NOMO-1 (cell line): ENCODE measurements around the gene MCU.
"Not testable (repeated sequence)": the region's sequence is repeated elsewhere in the genome, so short reads cannot be mapped to it uniquely, and the experiment has no call there.

Experiments used
- DNase-seq, 2 experiments: peaks; one replicate each; lab custom pipeline; 2025; ENCODE audit not compliant: unreplicated experiment in 2 of 2; lab: John Stamatoyannopoulos, UW

Gene MCU

GRCh38 chr10:72728462-72728861 lies 36.5 kb downstream of the MCU start:
- no peak for DNase-seq

GRCh38 chr10:72729528-72729927 lies 37.6 kb downstream of the MCU start:
- DNase-seq, result no peak

GRCh38 chr10:72730479-72730878 lies 38.5 kb downstream of the MCU start:
- no peak for DNase-seq

GRCh38 chr10:72731916-72732419 lies 40.0 kb downstream of the MCU start:
- no peak for DNase-seq

GRCh38 chr10:72732521-72732920 lies 40.6 kb downstream of the MCU start:
- DNase-seq, result no peak

GRCh38 chr10:72733989-72734388 lies 42.0 kb downstream of the MCU start:
- no peak for DNase-seq

GRCh38 chr10:72735288-72735936 lies 43.5 kb downstream of the MCU start:
- no peak for DNase-seq

GRCh38 chr10:72736176-72736827 lies 44.4 kb downstream of the MCU start:
- DNase-seq, result no peak

GRCh38 chr10:72736828-72737220 lies 44.9 kb downstream of the MCU start:
- DNase-seq, result no peak

- not testable (repeated sequence) for DNase-seq
Observed at GRCh38 chr10:72737357-72737756, 45.4 kb downstream of the MCU start.

GRCh38 chr10:72738486-72738885 lies 46.5 kb downstream of the MCU start:
- DNase-seq, result peak; percentile 1 to 48

GRCh38 chr10:72740528-72740927 lies 48.6 kb downstream of the MCU start:
- no peak for DNase-seq

GRCh38 chr10:72742092-72742491 lies 50.1 kb downstream of the MCU start:
- DNase-seq, result no peak

- DNase-seq, result no peak
Observed at GRCh38 chr10:72742797-72743196, 50.9 kb downstream of the MCU start.

GRCh38 chr10:72744566-72744965 lies 52.6 kb downstream of the MCU start:
- no peak for DNase-seq

GRCh38 chr10:72746426-72747363 lies 54.8 kb downstream of the MCU start:
- DNase-seq, result no peak

GRCh38 chr10:72747521-72747920 lies 55.6 kb downstream of the MCU start:
- DNase-seq, result no peak

- peak; percentile 67 to 91 for DNase-seq
Observed at GRCh38 chr10:72753760-72754231, 61.9 kb downstream of the MCU start.

- no peak for DNase-seq
Observed at GRCh38 chr10:72754275-72755032, 62.5 kb downstream of the MCU start.

- DNase-seq, result no peak
Observed at GRCh38 chr10:72756674-72757385, 64.9 kb downstream of the MCU start.
